Pancreas (tissue), 10 donors: ENCODE data around the gene CPSF4L. TPM values are rescaled to one million over a fixed set of nuclear protein-coding genes. Genes with fewer than 3 reads are reported as not detected.
A peak's percentile ranks its signal among the peaks of the same experiment; 100 is the strongest.

Source experiments
- ATAC-seq, 4 donors: fragments of 200-7000 bp; cut with Tn5 transposase; one replicate each; pipeline versions ENCODE4 v1.8.0 to v1.9.1; 2020; ENCODE audit warnings: mild to moderate bottlenecking in 4 of 4, moderate library complexity in 4 of 4
- DNase-seq, 6 donors: peaks; one replicate each; pipeline ENCODE4 v3.0.0-alpha.2; 2020
- FAIRE-seq: peaks from 2 replicates; lab custom pipeline; 2012; peaks lifted over from hg19 to GRCh38; lab: Jason Lieb, UNC
- H3K27ac ChIP-seq, 4 donors: fragments of 200-600 bp; sonication (generic); 1 replicate in 3 of 4; 2 replicates in 1 of 4; pipeline versions ENCODE4 v1.5.0 to v1.8.0; 2020
- H3K27me3 ChIP-seq, 4 donors: fragments of 200-600 bp; one replicate each; pipeline ENCODE4 v1.8.0; 2021
- H3K36me3 ChIP-seq, 3 donors: fragments of 200-600 bp; sonication (generic) in 1 of 3; one replicate each; pipeline versions ENCODE4 v1.5.0 to v1.8.0; 2020 to 2021
- H3K4me1 ChIP-seq, 3 donors: fragments of 200-600 bp; one replicate each; pipeline ENCODE4 v1.8.0; 2021
- H3K4me3 ChIP-seq, 4 donors: fragments of 200-600 bp; sonication (generic) in 2 of 4; one replicate each; pipeline versions ENCODE4 v1.5.0 to v1.8.0; 2020 to 2021
- H3K9me3 ChIP-seq, 4 donors: fragments of 200-600 bp; one replicate each; pipeline ENCODE4 v1.8.0; 2021
- WGBS, 2 donors: extraction: QIAGEN DNeasy Blood & Tissue Kit; methylation state at CpG; one replicate each; pipeline ENCODE4 v1.1.7; 2013; 5-methylcytosine and 5-hydroxymethylcytosine counted together
- intact Hi-C, 3 donors: fragments of 100-400 bp; cut with DNase I; formaldehyde crosslinking; loops; one replicate each; pipeline versions ENCODE4 v1.11.1 to v1.14.2; 2022
- polyA plus RNA-seq, 2 donors: library from polyadenylated mRNA; stranded (reverse); fragments of 200-250 nt; gene quantifications; one replicate each; pipeline ENCODE4 v1.2.3, GENCODE V29; 2013
- total RNA-seq, 6 donors: library from RNA; stranded (reverse); fragmentation: NEBNext Ultra II Directional in 4 of 6; extraction: Animal tissue kit (Norgen Biotek cat#: 25700) in 4 of 6; gene quantifications; one replicate each; pipeline versions ENCODE4 v1.2.1 to v1.2.4, GENCODE V29; 2021 to 2023
- TF ChIP-seq, protein P1 (sequence below), 4 donors: fragments of 200-600 bp; sonication (generic) in 3 of 4; IDR thresholded peaks; one replicate each; pipeline versions ENCODE4 v1.5.0 to v1.8.0; 2021; ENCODE audit warnings: antibody characterized with exemption in 4 of 4
- donor health status: healthy with polysubstance abuse.
- donor health status: DM: no; HTN: no; CAD: no; lungs with moderate emphysema.
- donor health status: DM: no; HTN: no; CAD: no.
- donor health status: control.
- donor health status: control.
- donor health status: Bipolar disorder and iron deficiency.
- donor health status: DM: yes; HTN: yes; CAD: no.
- donor health status: DM: no; HTN: no; CAD: no.
- donor health status: DM: no; HTN: no; CAD: no.
- donor health status: DM: yes; HTN: yes; CAD: no.

CPSF4L gene
- total and polyA plus RNA-seq, 8 donors: 0.19 to 0.67 (median 0.21) TPM; not detected in 4

GRCh38 chr17:73284354-73284753 is 22.7 kb upstream of the CPSF4L start:
- Histone ChIP-seq H3K4me3 (no peak overlapping the region), H3K27ac (no peak overlapping the region), H3K36me3 (peaks cover 3 to 29% (median 22%) of the 10 kb centered on the region in 3 donors), H3K4me1 (peaks cover 23 to 45% (median 36%) of the 10 kb centered on the region in 3 donors), H3K27me3 (no peaks in the 10 kb centered on the region), H3K9me3 (no peaks in the 10 kb centered on the region)
- no peak for ATAC-seq
- DNase-seq: no peak
- intact Hi-C loops: no loop called here
- 74 to 80% methylated on average over 8 of the region's 8 CpGs for WGBS, 2 donors
- TF ChIP-seq, protein P1, sequence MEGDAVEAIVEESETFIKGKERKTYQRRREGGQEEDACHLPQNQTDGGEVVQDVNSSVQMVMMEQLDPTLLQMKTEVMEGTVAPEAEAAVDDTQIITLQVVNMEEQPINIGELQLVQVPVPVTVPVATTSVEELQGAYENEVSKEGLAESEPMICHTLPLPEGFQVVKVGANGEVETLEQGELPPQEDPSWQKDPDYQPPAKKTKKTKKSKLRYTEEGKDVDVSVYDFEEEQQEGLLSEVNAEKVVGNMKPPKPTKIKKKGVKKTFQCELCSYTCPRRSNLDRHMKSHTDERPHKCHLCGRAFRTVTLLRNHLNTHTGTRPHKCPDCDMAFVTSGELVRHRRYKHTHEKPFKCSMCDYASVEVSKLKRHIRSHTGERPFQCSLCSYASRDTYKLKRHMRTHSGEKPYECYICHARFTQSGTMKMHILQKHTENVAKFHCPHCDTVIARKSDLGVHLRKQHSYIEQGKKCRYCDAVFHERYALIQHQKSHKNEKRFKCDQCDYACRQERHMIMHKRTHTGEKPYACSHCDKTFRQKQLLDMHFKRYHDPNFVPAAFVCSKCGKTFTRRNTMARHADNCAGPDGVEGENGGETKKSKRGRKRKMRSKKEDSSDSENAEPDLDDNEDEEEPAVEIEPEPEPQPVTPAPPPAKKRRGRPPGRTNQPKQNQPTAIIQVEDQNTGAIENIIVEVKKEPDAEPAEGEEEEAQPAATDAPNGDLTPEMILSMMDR (IDR thresholded peaks at IDR 0.05): no peak
- no peak for FAIRE-seq

GRCh38 chr17:73283841-73284282 is 22.2 kb upstream of the CPSF4L start:
- no peak for FAIRE-seq
- Histone ChIP-seq H3K36me3 (peaks cover 3 to 29% (median 22%) of the 10 kb centered on the region in 3 donors), H3K4me3 (no peak overlapping the region), H3K9me3 (no peaks in the 10 kb centered on the region), H3K4me1 (peaks cover 23 to 45% (median 34%) of the 10 kb centered on the region in 3 donors), H3K27ac (no peak overlapping the region), H3K27me3 (no peaks in the 10 kb centered on the region)
- TF ChIP-seq, protein P1 (IDR thresholded peaks at IDR 0.05): no peak
- DNase-seq: peak in 1 of 6 donors; percentile 43
- intact Hi-C loops: no loop called here
- 63 to 68% methylated on average over 10 of the region's 10 CpGs for WGBS, 2 donors
- ATAC-seq: no peak

DNA sequence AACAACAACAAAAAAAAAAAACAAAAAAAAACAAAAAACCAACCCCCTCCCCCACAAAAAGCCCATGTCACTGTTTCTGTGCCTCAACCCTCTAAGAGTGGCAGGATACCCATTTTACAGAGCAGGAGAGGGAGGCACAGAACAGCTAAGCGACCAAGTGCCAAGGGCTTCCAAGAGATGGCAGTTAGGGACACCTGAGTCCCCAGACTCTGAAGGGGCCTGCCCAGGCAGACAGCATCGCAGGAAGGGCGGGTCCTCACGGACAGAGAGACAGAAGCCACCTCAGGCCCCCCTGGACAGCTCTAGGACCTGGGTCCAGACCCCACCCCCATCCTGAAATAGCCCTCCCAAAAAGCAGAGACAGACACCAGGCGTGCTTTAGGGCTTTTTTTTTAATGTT is 21.6 kb upstream of the CPSF4L start:
- 93 to 98% methylated on average over 5 of the region's 5 CpGs for WGBS, 2 donors
- no peaks in the 10 kb centered on the region for H3K27me3 ChIP-seq
- peaks cover 3 to 29% (median 22%) of the 10 kb centered on the region in 3 donors for H3K36me3 ChIP-seq
- intact Hi-C loops: no loop called here
- H3K4me1 ChIP-seq: peaks cover 27 to 48% (median 33%) of the 10 kb centered on the region in 3 donors
- no peak overlapping the region for H3K27ac ChIP-seq
- FAIRE-seq: no peak
- H3K9me3 ChIP-seq: no peaks in the 10 kb centered on the region
- peak in 1 of 6 donors; percentile 50 for DNase-seq
- TF ChIP-seq, protein P1 (IDR thresholded peaks at IDR 0.05): no peak
- ATAC-seq: no peak
- no peak overlapping the region for H3K4me3 ChIP-seq

DNA sequence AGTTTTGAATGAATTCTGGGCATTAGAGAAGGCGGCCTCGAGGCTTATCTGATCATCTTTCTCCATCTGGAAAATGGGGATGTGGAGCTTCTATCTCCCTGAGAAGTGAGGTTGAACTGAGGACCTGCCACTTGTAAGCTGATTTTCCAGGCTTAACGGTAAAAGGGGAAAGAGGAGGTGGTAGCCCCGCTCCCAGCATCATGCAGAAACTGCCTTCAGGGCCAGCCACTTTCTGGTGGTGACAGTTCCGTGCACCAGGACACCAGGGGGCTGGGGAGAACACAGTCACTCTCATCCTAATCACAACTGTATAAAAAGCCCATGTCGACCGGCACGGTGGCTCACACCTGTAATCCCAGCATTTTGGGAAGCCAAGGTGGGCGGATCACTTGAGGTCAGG is 20.9 kb upstream of the CPSF4L start:
- FAIRE-seq (no peak), DNase-seq (peak in 1 of 6 donors; percentile 18), ATAC-seq (no peak)
- no peaks in the 10 kb centered on the region for H3K27me3 ChIP-seq
- H3K27ac ChIP-seq: peak overlapping the region in 1 of 4 donors; percentile 4
- peaks cover 3 to 29% (median 22%) of the 10 kb centered on the region in 3 donors for H3K36me3 ChIP-seq
- no peaks in the 10 kb centered on the region for H3K9me3 ChIP-seq
- TF ChIP-seq, protein P1 (IDR thresholded peaks at IDR 0.05): no peak
- 79 to 84% methylated on average over 9 of the region's 9 CpGs for WGBS, 2 donors
- peaks cover 31 to 48% (median 33%) of the 10 kb centered on the region in 3 donors for H3K4me1 ChIP-seq
- intact Hi-C loops: no loop called here
- H3K4me3 ChIP-seq: no peak overlapping the region

DNA sequence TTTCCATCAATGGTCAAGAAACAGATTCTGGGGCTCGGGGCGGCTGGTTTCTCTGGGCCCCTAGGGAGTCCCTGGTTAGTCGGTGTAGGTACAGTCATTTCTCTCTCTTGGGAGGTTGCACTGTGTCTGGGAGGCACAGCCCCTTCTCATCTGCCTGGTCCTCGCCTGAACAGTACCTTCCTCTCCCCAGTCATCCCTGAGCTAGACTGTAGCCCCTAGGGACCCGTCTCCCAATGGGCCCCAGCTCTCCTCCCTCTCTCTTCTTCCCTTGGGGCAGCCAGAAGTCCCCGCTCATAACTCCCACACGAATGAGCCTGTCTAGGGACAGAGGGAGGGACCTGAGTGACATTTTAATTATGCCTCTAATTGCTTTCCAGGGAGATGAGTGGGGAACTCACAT is 20.2 kb upstream of the CPSF4L start:
- peak overlapping the region in 2 of 4 donors; percentile 3 to 57 for H3K27ac ChIP-seq
- H3K4me3 ChIP-seq: no peak overlapping the region
- H3K36me3 ChIP-seq: peaks cover 3 to 29% (median 22%) of the 10 kb centered on the region in 3 donors
- H3K9me3 ChIP-seq: no peaks in the 10 kb centered on the region
- DNase-seq: peak in 1 of 6 donors; percentile 33
- TF ChIP-seq, protein P1 (IDR thresholded peaks at IDR 0.05): no peak
- H3K27me3 ChIP-seq: no peaks in the 10 kb centered on the region
- WGBS, 2 donors: 81% methylated on average over 7 of the region's 7 CpGs
- intact Hi-C loops: no loop called here
- peaks cover 27 to 41% (median 29%) of the 10 kb centered on the region in 3 donors for H3K4me1 ChIP-seq
- no peak for ATAC-seq
- FAIRE-seq: no peak
